ENCODE data around the gene SMCO1.
"Not testable (repeated sequence)": the region's sequence is repeated elsewhere in the genome, so short reads cannot be mapped to it uniquely, and the experiment has no call there.

The SMCO1 gene

GRCh38 chr3:196524527-196524926 is 9.4 kb upstream of the SMCO1 start:
- no peaks in the 10 kb centered on the region for H3K36me3 ChIP-seq (ENCODE audit: low read length)
- H3K27me3 ChIP-seq (ENCODE audit: low read length): no peaks in the 10 kb centered on the region
- H3F3A ChIP-seq (ENCODE audit: insufficient read depth): no peaks in the 10 kb centered on the region; the same call in 1 of the 2 replicates
- H4K20me1 ChIP-seq (ENCODE audit: low read depth, low read length): no peaks in the 10 kb centered on the region
- H3K9ac ChIP-seq (ENCODE audit: low read length): no peak overlapping the region
- H3K79me2 ChIP-seq (ENCODE audit: insufficient read depth, low read length): no peaks in the 10 kb centered on the region
- H3K4me3 ChIP-seq (ENCODE audit: insufficient read depth, low read length, poor library complexity, severe bottlenecking): no peak overlapping the region
- peaks cover 20% of the 10 kb centered on the region; the same call in 1 of the 2 replicates for H3K9me3 ChIP-seq (ENCODE audit: insufficient read depth, low read length)
- H2AFZ ChIP-seq (ENCODE audit: low read depth, low read length, severe bottlenecking): no peak overlapping the region
- no peak overlapping the region for H3K27ac ChIP-seq (ENCODE audit: low read depth, low read length)
- no peaks in the 10 kb centered on the region for H3K9me2 ChIP-seq (replicated peaks; ENCODE audit: insufficient read depth, low read length)
- no peak for TF ChIP-seq EZH2phosphoT487 (conservative IDR thresholded peaks at IDR 0.05; ENCODE audit: low read length)
- TF ChIP-seq, protein P1, sequence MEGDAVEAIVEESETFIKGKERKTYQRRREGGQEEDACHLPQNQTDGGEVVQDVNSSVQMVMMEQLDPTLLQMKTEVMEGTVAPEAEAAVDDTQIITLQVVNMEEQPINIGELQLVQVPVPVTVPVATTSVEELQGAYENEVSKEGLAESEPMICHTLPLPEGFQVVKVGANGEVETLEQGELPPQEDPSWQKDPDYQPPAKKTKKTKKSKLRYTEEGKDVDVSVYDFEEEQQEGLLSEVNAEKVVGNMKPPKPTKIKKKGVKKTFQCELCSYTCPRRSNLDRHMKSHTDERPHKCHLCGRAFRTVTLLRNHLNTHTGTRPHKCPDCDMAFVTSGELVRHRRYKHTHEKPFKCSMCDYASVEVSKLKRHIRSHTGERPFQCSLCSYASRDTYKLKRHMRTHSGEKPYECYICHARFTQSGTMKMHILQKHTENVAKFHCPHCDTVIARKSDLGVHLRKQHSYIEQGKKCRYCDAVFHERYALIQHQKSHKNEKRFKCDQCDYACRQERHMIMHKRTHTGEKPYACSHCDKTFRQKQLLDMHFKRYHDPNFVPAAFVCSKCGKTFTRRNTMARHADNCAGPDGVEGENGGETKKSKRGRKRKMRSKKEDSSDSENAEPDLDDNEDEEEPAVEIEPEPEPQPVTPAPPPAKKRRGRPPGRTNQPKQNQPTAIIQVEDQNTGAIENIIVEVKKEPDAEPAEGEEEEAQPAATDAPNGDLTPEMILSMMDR (IDR thresholded peaks at IDR 0.05; ENCODE audit: insufficient read depth, low read length, poor library complexity, severe bottlenecking): no peak
- no peak overlapping the region for H3K4me2 ChIP-seq (ENCODE audit: low read depth, low read length, poor library complexity, severe bottlenecking)

- H3K79me2 ChIP-seq (ENCODE audit: insufficient read depth, low read length): no peaks in the 10 kb centered on the region
- H3K9me2 ChIP-seq (replicated peaks; ENCODE audit: insufficient read depth, low read length): no peaks in the 10 kb centered on the region
- no peak overlapping the region for H2AFZ ChIP-seq (ENCODE audit: low read depth, low read length, severe bottlenecking)
- H3K36me3 ChIP-seq (ENCODE audit: low read length): no peaks in the 10 kb centered on the region
- no peak overlapping the region for H3K9ac ChIP-seq (ENCODE audit: low read length)
- no peaks in the 10 kb centered on the region for H4K20me1 ChIP-seq (ENCODE audit: low read depth, low read length)
- H3K9me3 ChIP-seq (ENCODE audit: insufficient read depth, low read length): peaks cover 27% of the 10 kb centered on the region; the same call in 1 of the 2 replicates
- no peak overlapping the region for H3K4me2 ChIP-seq (ENCODE audit: low read depth, low read length, poor library complexity, severe bottlenecking)
- H3K4me3 ChIP-seq (ENCODE audit: insufficient read depth, low read length, poor library complexity, severe bottlenecking): no peak overlapping the region
- no peak overlapping the region for H3K27ac ChIP-seq (ENCODE audit: low read depth, low read length)
- H3K27me3 ChIP-seq (ENCODE audit: low read length): no peaks in the 10 kb centered on the region
- TF ChIP-seq, protein P1 (IDR thresholded peaks at IDR 0.05; ENCODE audit: insufficient read depth, low read length, poor library complexity, severe bottlenecking): no peak
- no peak for TF ChIP-seq EZH2phosphoT487 (conservative IDR thresholded peaks at IDR 0.05; ENCODE audit: low read length)
- H3F3A ChIP-seq (ENCODE audit: insufficient read depth): no peaks in the 10 kb centered on the region; the same call in 1 of the 2 replicates
These were observed 8.7 kb upstream of the SMCO1 start for GRCh38 chr3:196523841-196524240.

- not testable (repeated sequence) for H2AFZ ChIP-seq (ENCODE audit: low read depth, low read length, severe bottlenecking); H3K4me2 ChIP-seq (ENCODE audit: low read depth, low read length, poor library complexity, severe bottlenecking); H3F3A ChIP-seq (ENCODE audit: insufficient read depth); H3K27me3 ChIP-seq (ENCODE audit: low read length); H3K36me3 ChIP-seq (ENCODE audit: low read length); H3K27ac ChIP-seq (ENCODE audit: low read depth, low read length); H3K79me2 ChIP-seq (ENCODE audit: insufficient read depth, low read length); H3K9ac ChIP-seq (ENCODE audit: low read length); H3K4me3 ChIP-seq (ENCODE audit: insufficient read depth, low read length, poor library complexity, severe bottlenecking); H3K9me2 ChIP-seq (replicated peaks; ENCODE audit: insufficient read depth, low read length); H4K20me1 ChIP-seq (ENCODE audit: low read depth, low read length)
- H3K9me3 ChIP-seq (ENCODE audit: insufficient read depth, low read length): peaks cover 38% of the 10 kb centered on the region; the same call in 1 of the 2 replicates
These were observed 6.1 kb upstream of the SMCO1 start for GRCh38 chr3:196521291-196521690.

DNA sequence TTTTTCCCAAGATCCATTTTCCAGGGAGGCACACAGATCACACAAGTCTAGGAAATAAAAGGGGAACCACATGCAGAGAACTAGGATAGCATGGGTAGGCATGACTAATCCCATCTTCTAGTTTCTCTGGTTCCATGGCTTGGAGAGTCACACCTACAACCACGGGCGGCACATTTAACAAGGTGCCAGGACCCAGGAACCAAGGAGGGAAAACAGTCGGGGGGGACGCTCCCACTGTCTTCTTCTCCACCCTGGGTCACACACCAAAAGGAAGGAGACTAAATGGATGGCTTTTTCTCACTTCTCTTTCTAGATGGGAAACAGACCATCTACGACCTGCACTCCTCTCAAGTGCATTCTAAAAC is 4.6 kb upstream of the SMCO1 start:
- TF ChIP-seq, protein P1 (IDR thresholded peaks at IDR 0.05; ENCODE audit: insufficient read depth, low read length, poor library complexity, severe bottlenecking): no peak
- TF ChIP-seq EZH2phosphoT487 (conservative IDR thresholded peaks at IDR 0.05; ENCODE audit: low read length): no peak
- H3K9me3 ChIP-seq (ENCODE audit: insufficient read depth, low read length): peaks cover 38% of the 10 kb centered on the region; the same call in 1 of the 2 replicates
- H4K20me1 ChIP-seq (ENCODE audit: low read depth, low read length): no peaks in the 10 kb centered on the region
- H3F3A ChIP-seq (ENCODE audit: insufficient read depth): no peaks in the 10 kb centered on the region
- H3K36me3 ChIP-seq (ENCODE audit: low read length): no peaks in the 10 kb centered on the region
- H2AFZ ChIP-seq (ENCODE audit: low read depth, low read length, severe bottlenecking): no peak overlapping the region
- H3K27ac ChIP-seq (ENCODE audit: low read depth, low read length): no peak overlapping the region
- H3K79me2 ChIP-seq (ENCODE audit: insufficient read depth, low read length): no peaks in the 10 kb centered on the region
- H3K4me3 ChIP-seq (ENCODE audit: insufficient read depth, low read length, poor library complexity, severe bottlenecking): no peak overlapping the region
- no peak overlapping the region for H3K9ac ChIP-seq (ENCODE audit: low read length)
- H3K27me3 ChIP-seq (ENCODE audit: low read length): no peaks in the 10 kb centered on the region
- H3K4me2 ChIP-seq (ENCODE audit: low read depth, low read length, poor library complexity, severe bottlenecking): no peak overlapping the region
- no peaks in the 10 kb centered on the region for H3K9me2 ChIP-seq (replicated peaks; ENCODE audit: insufficient read depth, low read length)
